Endothelial cell of umbilical vein (primary cell): ENCODE results near the gene PPP1R16B. TPM values are rescaled to one million over a fixed set of nuclear protein-coding genes. Genes with fewer than 3 reads are reported as not detected.

ENCODE experiments used
- BruUV-seq: library from RNA; stranded (reverse); fragments of 400-500 nt; replicated peaks from 2 replicates; lab custom pipeline; 2021; lab: Mats Ljungman, UMichigan
- CTCF ChIA-PET: fragments of 300-600, 350-600 bp; sonication (Branson Sonifier 250); formaldehyde crosslinking; loops from one replicate; lab custom pipeline; 2021; ENCODE audit warnings: antibody characterized with exemption, inconsistent platforms; lab: Charles Lee
- POLR2A ChIA-PET: fragments of 300-600, 350-600 bp; sonication (Branson Sonifier 250); formaldehyde crosslinking; loops from one replicate; lab custom pipeline; 2021; ENCODE audit warnings: antibody characterized with exemption, inconsistent platforms; lab: Charles Lee
- DNase-seq: peaks from one replicate; pipeline ENCODE4 v3.0.0-alpha.2; 2011; ENCODE audit warnings: low read depth, low spot score
- FAIRE-seq: peaks from 2 replicates; lab custom pipeline; 2011; peaks lifted over from hg19 to GRCh38; lab: Jason Lieb, UNC
- H2AFZ ChIP-seq: 2 replicates; pipeline ENCODE4 v1.6.0; 2012; ENCODE audit warnings: low read depth, low read length, control low read depth, inconsistent platforms
- H3K27ac ChIP-seq: 2 replicates; pipeline ENCODE4 v1.5.1; 2011; ENCODE audit warnings: low read depth, mild to moderate bottlenecking, control low read depth, low read length, moderate library complexity; ENCODE audit not compliant: insufficient read depth
- H3K27me3 ChIP-seq, 2 experiments: 2 replicates each; pipeline versions ENCODE4 v1.6.0 to v1.6.1; 2011; ENCODE audit warnings: low read length in 2 of 2, mixed read lengths in 1 of 2; ENCODE audit not compliant: control insufficient read depth in 2 of 2, insufficient read depth in 2 of 2
- H3K36me3 ChIP-seq, 2 experiments: 2 replicates in 1 of 2; 3 replicates in 1 of 2; pipeline ENCODE4 v1.5.1; 2011; ENCODE audit warnings: low read length in 2 of 2, mild to moderate bottlenecking in 1 of 2, moderate library complexity in 1 of 2; ENCODE audit not compliant: control insufficient read depth in 2 of 2, insufficient read depth in 2 of 2; ENCODE audit errors: extremely low read depth in 1 of 2
- H3K4me1 ChIP-seq: 3 replicates; pipeline ENCODE4 v1.5.1; 2011; ENCODE audit warnings: mild to moderate bottlenecking, low read length; ENCODE audit not compliant: control insufficient read depth, insufficient read depth; ENCODE audit errors: extremely low read depth
- H3K4me2 ChIP-seq: 2 replicates; pipeline ENCODE4 v1.6.1; 2011; ENCODE audit warnings: low read length, control low read depth, mixed read lengths; ENCODE audit not compliant: insufficient read depth
- H3K4me3 ChIP-seq, 3 experiments: fragments of 200-600 bp in 1 of 3; sonication (generic), shearing (Covaris generic) in 1 of 3; replicated peaks in 1 of 3; 2 replicates each; pipeline ENCODE4 v1.5.1; 2011 to 2016; ENCODE audit warnings: control low read depth in 3 of 3, low read length in 3 of 3, mild to moderate bottlenecking in 2 of 3, inconsistent platforms in 1 of 3, low read depth in 1 of 3, moderate library complexity in 1 of 3; ENCODE audit not compliant: insufficient read depth in 1 of 3
- H3K79me2 ChIP-seq: 2 replicates; pipeline ENCODE4 v1.6.0; 2012; ENCODE audit warnings: low read length, inconsistent platforms; ENCODE audit not compliant: control insufficient read depth, insufficient read depth
- H3K9ac ChIP-seq: replicated peaks from 2 replicates; pipeline ENCODE3; 2011; ENCODE audit warnings: low read length, control low read depth; ENCODE audit not compliant: insufficient read depth; ENCODE audit errors: extremely low read depth
- H3K9me1 ChIP-seq: replicated peaks from 3 replicates; pipeline ENCODE4 v1.6.0; 2011; ENCODE audit warnings: mild to moderate bottlenecking, low read length; ENCODE audit not compliant: control insufficient read depth, insufficient read depth; ENCODE audit errors: extremely low read depth
- H3K9me3 ChIP-seq: replicated peaks from 2 replicates; pipeline ENCODE4 v1.5.1; 2012; ENCODE audit warnings: low read length, inconsistent platforms; ENCODE audit not compliant: control insufficient read depth, insufficient read depth
- H4K20me1 ChIP-seq: replicated peaks from 2 replicates; pipeline ENCODE3; 2011; ENCODE audit warnings: mild to moderate bottlenecking, low read length; ENCODE audit not compliant: control insufficient read depth, insufficient read depth; ENCODE audit errors: extremely low read depth
- EZH2 ChIP-seq: IDR thresholded peaks from 2 replicates; pipeline ENCODE4 v1.6.1; 2012; ENCODE audit warnings: borderline replicate concordance, low read depth, mild to moderate bottlenecking, moderate library complexity, low read length, inconsistent platforms; ENCODE audit not compliant: severe bottlenecking
- FOS ChIP-seq: IDR thresholded peaks from 2 replicates; pipeline ENCODE4 v1.6.1; 2011; ENCODE audit warnings: mild to moderate bottlenecking, low read length, moderate library complexity, borderline replicate concordance; ENCODE audit not compliant: insufficient read depth
- GATA2 ChIP-seq: IDR thresholded peaks from 2 replicates; pipeline ENCODE4 v1.7.0; 2011; ENCODE audit warnings: low read depth, mild to moderate bottlenecking, moderate library complexity, mixed read lengths, low read length; ENCODE audit not compliant: insufficient read length, insufficient read depth
- JUN ChIP-seq: IDR thresholded peaks from 2 replicates; pipeline ENCODE4 v1.6.1; 2011; ENCODE audit warnings: borderline replicate concordance, low read depth; ENCODE audit not compliant: insufficient read length, insufficient read depth
- MYC ChIP-seq: IDR thresholded peaks from one replicate; pipeline ENCODE4 v1.6.1; 2011; ENCODE audit warnings: mild to moderate bottlenecking, low read depth, low read length
- POLR2A ChIP-seq: IDR thresholded peaks from 2 replicates; pipeline ENCODE4 v1.6.1; 2012; ENCODE audit warnings: low read depth, mild to moderate bottlenecking, control low read depth, low read length
- POLR2AphosphoS5 ChIP-seq: IDR thresholded peaks from 2 replicates; pipeline ENCODE4 v1.6.1; 2012; ENCODE audit warnings: low read depth, mild to moderate bottlenecking, control low read depth, low read length, moderate library complexity; ENCODE audit not compliant: insufficient read depth
- dilution Hi-C: fragments of 300-500 bp; cut with MboI; formaldehyde crosslinking; loops from one replicate; pipeline ENCODE4 v1.15.0; 2019; ENCODE audit warnings: low sequenced_read_pairs; ENCODE audit not compliant: extremely low pct_ligation_motif_present
- intact Hi-C: fragments of 100-400 bp; cut with micrococcal nuclease; formaldehyde crosslinking; loops from one replicate; pipeline ENCODE4 v1.10.0; 2022
- polyA plus RNA-seq, 4 experiments: library from polyadenylated mRNA; depleted of rRNA in 3 of 4; stranded (reverse) in 3 of 4; unstranded in 1 of 4; fragments of >200 nt; gene quantifications; 2 replicates each; pipeline versions ENCODE4 v1.2.1 to v1.2.3, GENCODE V29; 2011 to 2012; ENCODE audit warnings: missing spikeins in 1 of 4
- total RNA-seq: library from RNA; stranded (reverse); gene quantifications from 2 replicates; pipeline ENCODE4 v1.2.3, GENCODE V29; 2021
- TF ChIP-seq, protein P1 (sequence below), 2 donors: IDR thresholded peaks; 1 replicate in 1 of 2; 2 replicates in 1 of 2; pipeline ENCODE4 v1.5.1; 2011; ENCODE audit warnings: low read length in 2 of 2, mild to moderate bottlenecking in 2 of 2, moderate library complexity in 2 of 2, control low read depth in 1 of 2, inconsistent platforms in 1 of 2, low read depth in 1 of 2; ENCODE audit not compliant: insufficient read depth in 1 of 2; ENCODE audit errors: extremely low read depth in 1 of 2
- TF ChIP-seq, protein P2 (sequence below): IDR thresholded peaks from 2 replicates; pipeline ENCODE4 v1.6.1; 2011; ENCODE audit not compliant: insufficient read depth, insufficient read length

The PPP1R16B gene
- total and polyA plus RNA-seq, 2 donors (not counting 3 experiments of a cell fraction or from before 2014, with no cell fraction given): 34.7 to 68.1 TPM

- no peak for FAIRE-seq
- POLR2A ChIA-PET: no interaction called here
These were observed 146.1 kb downstream of the PPP1R16B start for GRCh38 chr20:38951611-38952010.

More at GRCh38 chr20:38951611-38952010, 146.1 kb downstream of the PPP1R16B start:
- no peak overlapping the region for H2AFZ ChIP-seq
- dilution Hi-C loops: no loop called here
- no peak for DNase-seq
- CTCF ChIA-PET: no interaction called here
- no peak overlapping the region for H3K27ac ChIP-seq
- peaks cover 17 to 29% of the 10 kb centered on the region in 2 experiments for H3K36me3 ChIP-seq
- H3K9me3 ChIP-seq: no peaks in the 10 kb centered on the region
- BruUV-seq: no TSS peak
- H3K4me2 ChIP-seq: no peak overlapping the region
- no peak overlapping the region for H3K4me3 ChIP-seq
- no peak for TF ChIP-seq GATA2
- no peak for TF ChIP-seq POLR2AphosphoS5
- TF ChIP-seq FOS: no peak
- TF ChIP-seq JUN: no peak
- TF ChIP-seq EZH2: no peak
- TF ChIP-seq, protein P1, sequence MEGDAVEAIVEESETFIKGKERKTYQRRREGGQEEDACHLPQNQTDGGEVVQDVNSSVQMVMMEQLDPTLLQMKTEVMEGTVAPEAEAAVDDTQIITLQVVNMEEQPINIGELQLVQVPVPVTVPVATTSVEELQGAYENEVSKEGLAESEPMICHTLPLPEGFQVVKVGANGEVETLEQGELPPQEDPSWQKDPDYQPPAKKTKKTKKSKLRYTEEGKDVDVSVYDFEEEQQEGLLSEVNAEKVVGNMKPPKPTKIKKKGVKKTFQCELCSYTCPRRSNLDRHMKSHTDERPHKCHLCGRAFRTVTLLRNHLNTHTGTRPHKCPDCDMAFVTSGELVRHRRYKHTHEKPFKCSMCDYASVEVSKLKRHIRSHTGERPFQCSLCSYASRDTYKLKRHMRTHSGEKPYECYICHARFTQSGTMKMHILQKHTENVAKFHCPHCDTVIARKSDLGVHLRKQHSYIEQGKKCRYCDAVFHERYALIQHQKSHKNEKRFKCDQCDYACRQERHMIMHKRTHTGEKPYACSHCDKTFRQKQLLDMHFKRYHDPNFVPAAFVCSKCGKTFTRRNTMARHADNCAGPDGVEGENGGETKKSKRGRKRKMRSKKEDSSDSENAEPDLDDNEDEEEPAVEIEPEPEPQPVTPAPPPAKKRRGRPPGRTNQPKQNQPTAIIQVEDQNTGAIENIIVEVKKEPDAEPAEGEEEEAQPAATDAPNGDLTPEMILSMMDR (IDR thresholded peaks at IDR 0.05; ENCODE audit: extremely low read depth in 1 of 2, insufficient read depth in 1 of 2, low read depth in 1 of 2, low read length in 2 of 2): no peak
- no peak for TF ChIP-seq POLR2A
- no peak for TF ChIP-seq MYC
- TF ChIP-seq, protein P2, sequence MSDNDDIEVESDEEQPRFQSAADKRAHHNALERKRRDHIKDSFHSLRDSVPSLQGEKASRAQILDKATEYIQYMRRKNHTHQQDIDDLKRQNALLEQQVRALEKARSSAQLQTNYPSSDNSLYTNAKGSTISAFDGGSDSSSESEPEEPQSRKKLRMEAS: no peak
- intact Hi-C loops: no loop called here
- no peaks in the 10 kb centered on the region for H4K20me1 ChIP-seq
- peaks cover 26% of the 10 kb centered on the region for H3K79me2 ChIP-seq
- H3K27me3 ChIP-seq: no peaks in the 10 kb centered on the region
- H3K9me1 ChIP-seq: no peaks in the 10 kb centered on the region
- H3K4me1 ChIP-seq: no peaks in the 10 kb centered on the region
- H3K9ac ChIP-seq: no peak overlapping the region
